ENCODE data around the gene C6orf62. TPM values are rescaled to one million over a fixed set of nuclear protein-coding genes. Genes with fewer than 3 reads are reported as not detected.

C6orf62 gene
- polyA plus RNA-seq, 3 donors: 45.5 to 78.8 (median 55.4) TPM

GRCh38 chr6:24753545-24753944 is 34.6 kb upstream of the C6orf62 start:
- Histone ChIP-seq H3K36me3 (replicated peaks in 1 of 2; ENCODE audit: control insufficient read depth in 1 of 2, insufficient read depth in 2 of 2, low read length in 2 of 2) (no peaks in the 10 kb centered on the region), H3K9ac (ENCODE audit: insufficient read depth, low read length, poor library complexity, severe bottlenecking) (no peak overlapping the region), H4K20me1 (ENCODE audit: insufficient read depth, low read length) (no peaks in the 10 kb centered on the region), H3K27me3 (ENCODE audit: control insufficient read depth in 2 of 2, insufficient read depth in 2 of 2, low read length in 2 of 2) (no peaks in the 10 kb centered on the region), H3K4me2 (replicated peaks; ENCODE audit: extremely low read depth, low read length, poor library complexity, severe bottlenecking) (no peak overlapping the region), H3K79me2 (ENCODE audit: insufficient read depth, low read length) (no peaks in the 10 kb centered on the region), H2AFZ (ENCODE audit: insufficient read depth, low read depth, low read length, poor library complexity, severe bottlenecking) (no peak overlapping the region), H3K27ac (ENCODE audit: low read depth in 1 of 2, low read length in 2 of 2) (no peak overlapping the region), H3K4me1 (ENCODE audit: control insufficient read depth in 1 of 2, insufficient read depth in 2 of 2, low read length in 2 of 2) (peaks cover 29 to 37% of the 10 kb centered on the region in 2 donors), H3K9me3 (replicated peaks in 1 of 2; ENCODE audit: control insufficient read depth in 1 of 2, insufficient read depth in 1 of 2, low read length in 2 of 2) (peaks cover 7% of the 10 kb centered on the region in 2 donors), H3K4me3 (replicated peaks in 1 of 3; ENCODE audit: low read depth in 2 of 3, low read length in 3 of 3) (no peak overlapping the region)
- peaks cover 0 to 2% (median 2%) of the 10 kb centered on the region in 3 donors for H3K27me3 Mint-ChIP-seq (ENCODE audit: low read depth in 3 of 3)
- intact Hi-C loops (cut with micrococcal nuclease): no loop called here
- H3K36me3 Mint-ChIP-seq: peaks cover 11 to 12% of the 10 kb centered on the region in 2 donors
- TF ChIP-seq CTCF (IDR thresholded peaks at IDR 0.05): no peak
- H3K27ac Mint-ChIP-seq: no peak overlapping the region
- no peak for DNase-seq
- H3K9me3 Mint-ChIP-seq: peaks cover 12 to 18% (median 15%) of the 10 kb centered on the region in 7 donors
- WGBS (ENCODE audit: insufficient coverage): no CpG with 5 or more reads among the region's 2 CpGs
- H3K4me1 Mint-ChIP-seq: peaks cover 36% of the 10 kb centered on the region
- no peak overlapping the region for H3K4me3 Mint-ChIP-seq

GRCh38 chr6:24752917-24753492 is 34.1 kb upstream of the C6orf62 start:
- H3K4me1 ChIP-seq (ENCODE audit: control insufficient read depth in 1 of 2, insufficient read depth in 2 of 2, low read length in 2 of 2): peaks cover 30 to 37% of the 10 kb centered on the region in 2 donors
- Mint-ChIP-seq H3K27ac (peak overlapping the region in 1 of 7 donors; percentile 10), H3K4me3 (no peak overlapping the region), H3K27me3 (ENCODE audit: low read depth in 3 of 3) (peaks cover 0 to 2% (median 2%) of the 10 kb centered on the region in 3 donors), H3K4me1 (peaks cover 38% of the 10 kb centered on the region), H3K9me3 (peaks cover 12 to 18% (median 15%) of the 10 kb centered on the region in 7 donors), H3K36me3 (peaks cover 10 to 11% of the 10 kb centered on the region in 2 donors)
- H3K27me3 ChIP-seq (ENCODE audit: control insufficient read depth in 2 of 2, insufficient read depth in 2 of 2, low read length in 2 of 2): no peaks in the 10 kb centered on the region
- H3K9ac ChIP-seq (ENCODE audit: insufficient read depth, low read length, poor library complexity, severe bottlenecking): no peak overlapping the region
- H3K4me3 ChIP-seq (replicated peaks in 1 of 3; ENCODE audit: low read depth in 2 of 3, low read length in 3 of 3): no peak overlapping the region
- WGBS (ENCODE audit: insufficient coverage): no CpG with 5 or more reads among the region's 1 CpG
- H3K27ac ChIP-seq (ENCODE audit: low read depth in 1 of 2, low read length in 2 of 2): no peak overlapping the region
- H3K9me3 ChIP-seq (replicated peaks in 1 of 2; ENCODE audit: control insufficient read depth in 1 of 2, insufficient read depth in 1 of 2, low read length in 2 of 2): peaks cover 7% of the 10 kb centered on the region in 2 donors
- no peaks in the 10 kb centered on the region for H3K36me3 ChIP-seq (replicated peaks in 1 of 2; ENCODE audit: control insufficient read depth in 1 of 2, insufficient read depth in 2 of 2, low read length in 2 of 2)
- no peak for DNase-seq
- intact Hi-C loops (cut with micrococcal nuclease): no loop called here
- TF ChIP-seq CTCF (IDR thresholded peaks at IDR 0.05): no peak
- no peaks in the 10 kb centered on the region for H3K79me2 ChIP-seq (ENCODE audit: insufficient read depth, low read length)
- no peak overlapping the region for H3K4me2 ChIP-seq (replicated peaks; ENCODE audit: extremely low read depth, low read length, poor library complexity, severe bottlenecking)
- H4K20me1 ChIP-seq (ENCODE audit: insufficient read depth, low read length): no peaks in the 10 kb centered on the region
- H2AFZ ChIP-seq (ENCODE audit: insufficient read depth, low read depth, low read length, poor library complexity, severe bottlenecking): peak overlapping the region; percentile 44
